HG03354 (cell line): ENCODE data around the gene SLC34A3.

Experiments used
- ATAC-seq: cut with Tn5 transposase; IDR thresholded peaks from one replicate; pipeline ENCODE4 v1.9.1; 2021; ENCODE audit warnings: mild to moderate bottlenecking; ENCODE audit not compliant: unreplicated experiment, poor library complexity, severe bottlenecking

The SLC34A3 gene

GRCh38 chr9:137216188-137216965 is 14.3 kb upstream of the SLC34A3 start:
- ATAC-seq = no peak

GRCh38 chr9:137217276-137218211 is 13.2 kb upstream of the SLC34A3 start:
- ATAC-seq = no peak

- ATAC-seq = no peak
These were observed 12.4 kb upstream of the SLC34A3 start for GRCh38 chr9:137218212-137218753.

- ATAC-seq = no peak
These were observed 11.9 kb upstream of the SLC34A3 start for GRCh38 chr9:137218754-137219271.

DNA sequence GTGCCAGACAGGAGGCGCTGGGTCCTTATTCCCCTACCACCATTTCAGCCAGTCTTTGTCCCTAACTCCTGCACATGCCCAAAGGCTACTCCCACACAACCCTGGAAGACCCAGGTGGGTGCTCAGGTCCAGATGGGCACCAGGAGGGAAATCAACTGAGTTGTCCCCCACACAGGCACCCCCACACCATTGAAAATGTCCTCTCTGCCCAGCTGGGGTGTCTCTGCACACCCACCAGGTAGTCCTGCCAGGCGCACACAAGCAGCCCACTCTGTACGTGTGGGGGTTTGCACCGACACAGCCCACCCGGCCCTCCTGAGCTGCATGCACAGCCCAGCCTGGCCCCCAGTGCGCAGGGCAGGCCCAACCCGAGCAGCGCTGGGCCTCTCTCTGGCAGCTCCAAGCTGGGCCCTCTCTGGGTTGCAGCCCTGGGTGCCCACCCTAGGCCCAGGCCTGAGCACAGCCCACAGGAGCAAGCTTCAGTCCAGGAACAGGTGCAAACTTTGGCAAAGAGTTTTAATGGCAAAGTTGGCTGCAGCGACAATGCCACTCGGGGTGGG is 10.9 kb upstream of the SLC34A3 start:
- ATAC-seq = no peak

- no peak for ATAC-seq
These were observed 10.2 kb upstream of the SLC34A3 start for GRCh38 chr9:137220317-137221094.

DNA sequence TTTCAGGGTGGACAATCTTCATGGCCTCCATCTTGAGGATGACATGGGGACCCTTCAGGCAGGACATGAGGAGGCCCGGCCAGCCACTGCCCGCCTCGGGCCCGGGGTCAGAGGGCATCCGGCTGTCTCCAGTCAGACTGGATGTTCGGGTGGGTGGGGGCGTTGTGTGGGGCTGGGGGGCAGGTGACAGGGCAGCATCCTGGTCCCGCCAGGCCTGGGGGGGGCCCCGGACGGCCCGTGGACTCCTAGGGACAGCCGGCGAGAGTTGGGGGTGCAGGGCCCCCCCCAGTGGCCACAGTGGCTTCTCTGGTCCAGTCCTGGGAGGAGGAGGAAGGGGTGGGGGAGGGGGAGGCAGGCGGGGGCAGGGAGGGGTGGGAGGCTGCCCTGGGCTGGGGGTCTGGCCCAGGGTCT is 9.6 kb upstream of the SLC34A3 start:
- ATAC-seq = no peak

GRCh38 chr9:137221506-137222111 is 9.1 kb upstream of the SLC34A3 start:
- no peak for ATAC-seq

GRCh38 chr9:137222190-137223077 is 8.3 kb upstream of the SLC34A3 start, which contains the start of gene RNF208:
Gene RNF208 (minus strand): TSS chr9:137222240. CDS start chr9:137221212, 1,028 bp downstream.
- no peak for ATAC-seq

DNA sequence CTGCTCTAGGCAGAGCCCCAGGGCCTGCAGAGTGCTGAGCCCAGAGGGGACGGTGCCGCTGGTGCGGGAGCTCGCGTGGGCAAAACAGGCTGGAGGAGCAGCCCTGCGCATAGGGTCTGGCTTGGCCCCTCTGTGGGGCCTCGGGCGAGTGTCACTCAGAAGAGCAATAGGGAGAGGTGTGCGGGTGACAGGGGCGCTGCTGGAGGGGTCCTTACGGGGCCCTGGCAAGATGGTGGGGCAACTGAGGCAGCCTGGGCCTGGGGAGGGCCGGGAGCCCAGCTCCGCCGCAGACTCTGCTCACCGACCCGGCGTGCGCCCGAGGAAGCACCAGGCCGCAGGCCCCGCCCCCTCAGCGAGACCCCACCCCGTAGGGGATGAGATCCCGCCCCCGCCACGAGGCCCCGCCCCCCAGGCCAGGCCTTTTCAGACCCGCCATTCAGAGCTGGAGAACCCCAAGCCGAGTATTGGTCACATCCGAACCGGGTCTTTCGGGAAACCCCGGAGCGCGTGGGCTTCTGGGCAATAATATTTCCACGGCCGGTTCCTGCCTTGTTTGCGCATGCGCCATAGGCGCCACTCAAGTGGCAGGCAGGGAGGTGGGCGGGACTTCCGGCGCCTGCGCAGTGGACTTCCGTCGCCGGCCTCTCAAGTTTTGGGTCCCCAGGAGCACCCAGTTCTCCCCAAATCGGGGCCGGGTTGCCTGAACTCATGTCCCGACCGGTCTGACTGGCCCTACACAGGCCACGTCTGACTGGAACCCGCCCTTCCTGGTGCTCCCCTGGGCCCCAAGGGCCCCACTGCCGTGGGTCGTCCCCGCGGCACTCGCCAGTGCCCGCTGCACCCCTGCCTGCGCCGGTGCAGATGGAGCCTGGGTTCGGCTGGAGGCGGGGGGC is 7.4 kb upstream of the SLC34A3 start:
- peak; percentile 74 for ATAC-seq

GRCh38 chr9:137224830-137225694 is 5.6 kb upstream of the SLC34A3 start, which contains the start of gene CYSRT1:
Gene CYSRT1 (plus strand): TSS chr9:137225174. CDS start chr9:137225622, 448 bp downstream.
- ATAC-seq = no peak

DNA sequence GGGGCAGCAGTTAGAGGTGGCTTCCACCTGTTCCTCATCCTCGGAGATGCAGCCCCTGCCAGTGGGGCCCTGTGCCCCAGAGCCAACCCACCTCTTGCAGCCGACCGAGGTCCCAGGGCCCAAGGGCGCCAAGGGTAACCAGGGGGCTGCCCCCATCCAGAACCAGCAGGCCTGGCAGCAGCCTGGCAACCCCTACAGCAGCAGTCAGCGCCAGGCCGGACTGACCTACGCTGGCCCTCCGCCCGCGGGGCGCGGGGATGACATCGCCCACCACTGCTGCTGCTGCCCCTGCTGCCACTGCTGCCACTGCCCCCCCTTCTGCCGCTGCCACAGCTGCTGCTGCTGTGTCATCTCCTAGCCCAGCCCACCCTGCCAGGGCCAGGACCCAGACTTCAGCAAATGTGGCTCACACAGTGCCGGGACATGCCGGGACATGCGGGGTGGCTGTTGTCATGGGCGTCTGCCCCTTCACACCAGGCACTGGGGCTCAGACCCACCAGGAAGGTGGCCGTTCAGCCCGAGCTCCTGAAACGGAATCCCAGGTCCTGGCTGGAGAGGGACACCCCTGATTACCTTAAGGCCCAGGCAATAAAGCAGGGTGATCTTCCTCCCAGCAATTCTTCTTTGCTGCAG is 4.9 kb upstream of the SLC34A3 start:
- no peak for ATAC-seq

GRCh38 chr9:137226338-137227053 is 4.2 kb upstream of the SLC34A3 start:
- ATAC-seq = no peak

DNA sequence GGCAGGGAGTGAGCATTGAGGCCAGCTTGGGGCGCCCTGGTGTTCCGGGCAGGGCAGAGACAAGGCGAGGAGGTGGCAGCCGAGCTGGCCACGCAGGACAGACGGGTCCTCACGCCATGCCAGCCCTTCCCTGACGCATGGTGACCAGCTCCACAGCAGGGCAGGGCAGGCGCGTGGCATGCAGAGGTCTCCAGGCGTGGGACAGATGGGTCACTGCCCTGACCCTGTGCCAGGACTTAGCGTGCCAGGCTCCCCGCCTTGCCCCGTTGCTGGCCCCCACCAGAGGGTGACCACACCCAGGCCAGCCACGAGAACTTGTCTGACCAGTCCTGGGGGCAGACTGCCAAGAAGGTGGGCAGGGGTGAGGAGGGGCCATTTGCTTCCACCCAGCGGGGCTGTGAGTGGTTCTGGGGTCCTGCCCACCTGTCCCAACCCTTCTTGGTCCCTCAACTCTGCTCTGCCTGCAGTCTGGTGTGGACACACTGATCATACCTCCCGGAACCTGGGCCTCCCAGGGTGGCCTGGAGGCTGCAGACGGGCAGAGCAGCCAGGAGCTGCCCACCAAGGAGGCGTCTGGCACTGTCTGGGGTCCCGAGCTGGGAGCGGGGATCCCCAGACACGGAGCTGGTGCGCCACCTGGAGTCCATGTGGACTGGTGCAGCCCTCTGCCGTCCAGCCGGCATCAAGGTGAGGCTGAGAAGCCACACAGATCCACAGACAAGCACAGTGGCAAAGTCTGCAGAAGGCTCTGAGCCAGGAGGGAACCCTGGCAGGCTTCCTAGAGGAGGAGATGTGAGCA is 3.4 kb upstream of the SLC34A3 start, which contains the start of gene RNF224:
TSS of gene RNF224 (plus strand) at position 449 of the 799 bp plus-strand sequence. CDS start 834 bp downstream, outside the sequence.
- ATAC-seq = no peak
